Transverse colon (tissue), 4 donors: ENCODE measurements around the gene ECEL1.

ENCODE experiments used
- CTCF ChIP-seq, 5 experiments: fragments of 200-600 bp in 3 of 5; fragments of 450-650 bp in 2 of 5; sonication (generic) in 3 of 5; IDR thresholded peaks; 1 replicate in 2 of 5; 2 replicates in 3 of 5; pipeline ENCODE4 v1.5.1; 2016 to 2017; ENCODE audit warnings: antibody characterized with exemption in 5 of 5, inconsistent platforms in 3 of 5, mild to moderate bottlenecking in 2 of 5, moderate library complexity in 1 of 5
- EP300 ChIP-seq: sonication (generic); formaldehyde crosslinking; IDR thresholded peaks from one replicate; pipeline ENCODE4 v1.6.1; 2017; ENCODE audit warnings: antibody characterized with exemption, low read depth
- POLR2A ChIP-seq: fragments of 450-650 bp; IDR thresholded peaks from one replicate; pipeline ENCODE4 v1.6.1; 2016; ENCODE audit warnings: antibody characterized with exemption, mild to moderate bottlenecking, moderate library complexity
- POLR2AphosphoS5 ChIP-seq, 3 donors: sonication (generic); formaldehyde crosslinking; IDR thresholded peaks; one replicate each; pipeline ENCODE4 v1.6.1; 2016; ENCODE audit warnings: antibody characterized with exemption in 3 of 3

- TF ChIP-seq CTCF (IDR thresholded peaks at IDR 0.05): no peak
- TF ChIP-seq POLR2A: no peak
- TF ChIP-seq POLR2AphosphoS5 (IDR thresholded peaks at IDR 0.05): no peak
- no peak for TF ChIP-seq EP300
Measured at GRCh38 chr2:232520489-232520888, 32.9 kb upstream of the ECEL1 start.
